Measurements from ENCODE around the gene LPP.

The LPP gene

DNA sequence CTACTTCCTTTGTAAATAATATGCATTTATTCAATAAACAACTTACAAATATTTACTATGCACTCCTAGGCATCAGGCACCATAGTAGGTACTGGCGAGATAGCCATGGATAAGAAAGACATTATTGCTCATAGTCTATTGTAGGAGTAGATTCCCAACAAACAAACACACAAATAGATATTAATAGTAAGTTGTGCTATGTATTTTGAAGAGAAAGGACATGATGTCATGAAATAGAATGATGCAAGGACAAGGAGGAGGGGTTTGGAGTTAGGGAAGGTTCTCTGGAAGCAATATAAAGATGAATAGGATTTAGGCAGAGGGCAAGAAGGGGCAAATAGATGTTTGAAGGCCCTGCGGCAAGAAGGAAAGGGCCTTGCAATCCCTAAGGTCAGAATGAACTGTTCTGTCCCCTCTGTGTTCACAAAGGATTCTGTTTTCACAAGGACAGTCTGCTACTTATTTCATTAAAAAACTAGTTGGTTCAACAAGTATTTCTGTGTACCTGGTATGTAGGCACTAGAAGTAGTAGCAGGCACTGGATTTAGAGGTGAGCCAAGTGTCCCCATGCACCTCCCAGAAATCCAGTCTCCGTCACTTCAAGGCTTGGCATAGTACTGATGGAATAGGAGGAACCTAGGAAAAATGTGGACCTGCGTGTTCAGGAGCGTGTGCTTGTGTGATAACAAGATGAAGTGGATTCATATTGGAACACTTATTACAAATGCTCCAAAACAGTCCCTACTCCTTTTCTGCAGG is 786.0 kb downstream of the LPP start:
- no peak for DNase-seq (ENCODE audit: low read depth, low spot score)

Measured in astrocyte of the hippocampus (primary cell).